ENCODE data around the gene SHOX.

DNA sequence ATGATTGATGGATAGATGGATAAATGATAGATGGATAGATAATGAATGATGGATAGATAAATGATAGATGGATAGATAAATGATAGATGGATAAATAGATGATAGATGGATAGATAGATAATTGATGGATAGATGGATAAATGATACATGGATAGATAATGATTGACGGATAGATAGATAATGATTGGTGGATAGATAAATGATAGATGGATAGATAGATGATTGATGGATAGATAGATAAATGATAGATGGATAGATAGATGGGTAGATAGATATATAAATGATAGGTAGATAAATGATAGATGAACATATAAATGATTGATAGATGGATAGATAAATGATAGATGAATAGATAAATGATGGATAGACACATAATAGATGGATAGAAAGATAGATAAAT lies 49.5 kb upstream of the SHOX start:
- TF ChIP-seq EZH2 (IDR thresholded peaks at IDR 0.05; ENCODE audit: insufficient read depth, poor library complexity, severe bottlenecking) (no peak), EZH2phosphoT487 (IDR thresholded peaks at IDR 0.05; ENCODE audit: insufficient read depth, low read depth) (no peak)
